H1 (cell line): ENCODE measurements around the gene BICD1. TPM values are rescaled to one million over a fixed set of nuclear protein-coding genes. Genes with fewer than 3 reads are reported as not detected.
A peak's percentile ranks its signal among the peaks of the same experiment; 100 is the strongest.
"Not testable (repeated sequence)": the region's sequence is repeated elsewhere in the genome, so short reads cannot be mapped to it uniquely, and the experiment has no call there.

ENCODE experiments used
- CTCF ChIA-PET: fragments of 300-600 bp; sonication (Branson Sonifier 250); formaldehyde crosslinking; loops from one replicate; lab custom pipeline; 2021; ENCODE audit not compliant: partially characterized antibody; lab: Charles Lee
- POLR2A ChIA-PET: fragments of 300-600 bp; sonication (Branson Sonifier 250); formaldehyde crosslinking; loops from one replicate; lab custom pipeline; 2021; ENCODE audit warnings: inconsistent platforms; ENCODE audit not compliant: partially characterized antibody; lab: Charles Lee
- DNase-seq, 2 experiments: peaks; one replicate each; pipeline versions ENCODE4 v3.0.0 to v3.0.0-alpha.2; 2010 to 2022; ENCODE audit warnings: low spot score in 2 of 2, low read depth in 1 of 2, mixed read lengths in 1 of 2
- FAIRE-seq: peaks from 2 replicates; lab custom pipeline; 2011; peaks lifted over from hg19 to GRCh38; lab: Jason Lieb, UNC
- H2AFZ ChIP-seq: 2 replicates; pipeline ENCODE4 v1.8.1; 2012; ENCODE audit warnings: low read length, inconsistent platforms
- H2AK5ac ChIP-seq: 2 replicates; pipeline ENCODE4 v1.6.1; 2013; ENCODE audit warnings: low read depth, low read length
- H2BK120ac ChIP-seq: replicated peaks from 2 replicates; pipeline ENCODE3; 2013; ENCODE audit warnings: low read depth, low read length, inconsistent platforms
- H2BK12ac ChIP-seq: 2 replicates; pipeline ENCODE4 v1.6.1; 2013; ENCODE audit warnings: low read depth, low read length
- H2BK15ac ChIP-seq: 2 replicates; pipeline ENCODE4 v1.6.1; 2013; ENCODE audit warnings: low read length
- H2BK20ac ChIP-seq: 2 replicates; pipeline ENCODE4 v1.6.1; 2013; ENCODE audit warnings: low read length
- H2BK5ac ChIP-seq: 2 replicates; pipeline ENCODE4 v1.6.1; 2013; ENCODE audit warnings: low read depth, low read length
- H3K14ac ChIP-seq: 2 replicates; pipeline ENCODE4 v1.6.1; 2013; ENCODE audit warnings: inconsistent platforms; ENCODE audit not compliant: insufficient read length
- H3K18ac ChIP-seq: 2 replicates; pipeline ENCODE4 v1.6.1; 2013; ENCODE audit warnings: low read length; ENCODE audit errors: extremely low read depth
- H3K23ac ChIP-seq: 2 replicates; pipeline ENCODE4 v1.6.1; 2013; ENCODE audit warnings: inconsistent platforms; ENCODE audit not compliant: insufficient read length
- H3K23me2 ChIP-seq: 2 replicates; pipeline ENCODE4 v1.6.1; 2013; ENCODE audit warnings: low read depth, low read length
- H3K27ac ChIP-seq: 2 replicates; pipeline ENCODE4 v1.6.1; 2011; ENCODE audit warnings: low read depth, low read length, inconsistent platforms
- H3K27me3 ChIP-seq, 4 experiments: replicated peaks in 1 of 4; 1 replicate in 1 of 4; 2 replicates in 3 of 4; pipeline versions ENCODE4 v1.6.1 to v1.8.1; 2011 to 2013; ENCODE audit warnings: low read length in 3 of 4, mild to moderate bottlenecking in 3 of 4, inconsistent platforms in 2 of 4, mixed read lengths in 2 of 4, moderate library complexity in 1 of 4; ENCODE audit not compliant: control insufficient read depth in 3 of 4, insufficient read depth in 3 of 4; ENCODE audit errors: extremely low read depth in 1 of 4
- H3K36me3 ChIP-seq, 4 experiments: 2 replicates each; pipeline versions ENCODE4 v1.6.1 to v1.8.1; 2011 to 2013; ENCODE audit warnings: mild to moderate bottlenecking in 4 of 4, low read length in 3 of 4, moderate library complexity in 2 of 4, control low read depth in 1 of 4, inconsistent platforms in 1 of 4; ENCODE audit not compliant: insufficient read depth in 4 of 4, control insufficient read depth in 2 of 4
- H3K4ac ChIP-seq: replicated peaks from 2 replicates; pipeline ENCODE3; 2013; ENCODE audit warnings: low read length, low read depth, mixed read lengths, inconsistent platforms; ENCODE audit not compliant: insufficient read length
- H3K4me1 ChIP-seq, 4 experiments: replicated peaks in 1 of 4; 1 replicate in 1 of 4; 2 replicates in 3 of 4; pipeline versions ENCODE4 v1.6.1 to v1.8.1; 2011 to 2013; ENCODE audit warnings: low read length in 3 of 4, inconsistent platforms in 2 of 4, mixed read lengths in 1 of 4; ENCODE audit not compliant: insufficient read depth in 4 of 4, control insufficient read depth in 3 of 4
- H3K4me2 ChIP-seq, 2 experiments: 2 replicates each; pipeline versions ENCODE4 v1.6.1 to v1.8.1; 2011 to 2013; ENCODE audit warnings: low read depth in 2 of 2, low read length in 2 of 2, control low read depth in 1 of 2, inconsistent platforms in 1 of 2, mild to moderate bottlenecking in 1 of 2; ENCODE audit not compliant: insufficient read depth in 1 of 2
- H3K4me3 ChIP-seq, 4 experiments: fragments of 200-600, 300-600 bp in 1 of 4; sonication (generic), shearing (Covaris generic), sonication (Bioruptor Twin) in 1 of 4; 2 replicates each; pipeline versions ENCODE4 v1.5.1 to v1.8.1; 2011 to 2016; ENCODE audit warnings: low read length in 4 of 4, low read depth in 3 of 4, control low read depth in 2 of 4, inconsistent platforms in 2 of 4, mild to moderate bottlenecking in 2 of 4, mixed read lengths in 1 of 4, moderate library complexity in 1 of 4; ENCODE audit not compliant: insufficient read depth in 2 of 4; ENCODE audit errors: extremely low read depth in 1 of 4
- H3K56ac ChIP-seq: replicated peaks from 2 replicates; pipeline ENCODE3; 2013; ENCODE audit warnings: low read depth, mild to moderate bottlenecking, mixed read lengths, low read length, inconsistent platforms; ENCODE audit not compliant: insufficient read length
- H3K79me1 ChIP-seq: 2 replicates; pipeline ENCODE4 v1.6.1; 2013; ENCODE audit warnings: low read depth, low read length, control low read depth
- H3K79me2 ChIP-seq, 2 experiments: 2 replicates each; pipeline versions ENCODE4 v1.6.1 to v1.8.1; 2012 to 2013; ENCODE audit warnings: low read length in 2 of 2, mild to moderate bottlenecking in 2 of 2, inconsistent platforms in 1 of 2; ENCODE audit not compliant: insufficient read depth in 2 of 2, control insufficient read depth in 1 of 2
- H3K9ac ChIP-seq, 4 experiments: replicated peaks in 1 of 4; 1 replicate in 1 of 4; 2 replicates in 3 of 4; pipeline versions ENCODE4 v1.6.1 to v1.8.1; 2011 to 2013; ENCODE audit warnings: low read depth in 3 of 4, low read length in 3 of 4, control low read depth in 2 of 4, mild to moderate bottlenecking in 2 of 4, moderate library complexity in 2 of 4, inconsistent platforms in 1 of 4; ENCODE audit errors: extremely low read depth in 1 of 4
- H3K9me3 ChIP-seq, 2 experiments: 2 replicates each; pipeline versions ENCODE4 v1.6.1 to v1.8.1; 2012 to 2013; ENCODE audit warnings: mild to moderate bottlenecking in 2 of 2, moderate library complexity in 2 of 2, control low read depth in 1 of 2, inconsistent platforms in 1 of 2, low read depth in 1 of 2, low read length in 1 of 2, mixed read lengths in 1 of 2; ENCODE audit not compliant: insufficient read depth in 2 of 2
- H4K20me1 ChIP-seq, 2 experiments: replicated peaks in 1 of 2; 2 replicates each; pipeline versions ENCODE3 to v1.8.1; 2011 to 2013; ENCODE audit warnings: inconsistent platforms in 2 of 2, low read length in 2 of 2, mild to moderate bottlenecking in 1 of 2; ENCODE audit not compliant: insufficient read depth in 2 of 2, control insufficient read depth in 1 of 2
- H4K5ac ChIP-seq: 2 replicates; pipeline ENCODE4 v1.6.1; 2013; ENCODE audit warnings: low read length, low read depth, mixed read lengths, inconsistent platforms; ENCODE audit not compliant: insufficient read length
- H4K8ac ChIP-seq: 2 replicates; pipeline ENCODE4 v1.8.0; 2013; ENCODE audit warnings: mild to moderate bottlenecking, moderate library complexity, low read length, inconsistent platforms; ENCODE audit not compliant: insufficient read depth; ENCODE audit errors: extremely low read depth
- H4K91ac ChIP-seq: replicated peaks from 2 replicates; pipeline ENCODE3; 2013; ENCODE audit warnings: low read length, mixed read lengths, inconsistent platforms; ENCODE audit not compliant: insufficient read length
- CHD2 ChIP-seq: IDR thresholded peaks from 2 replicates; pipeline ENCODE4 v1.6.1; 2012; ENCODE audit warnings: low read length, improper control_type of control experiment
- EZH2 ChIP-seq: fragments of 200-600 bp; sonication (generic); IDR thresholded peaks from 2 replicates; pipeline ENCODE4 v1.7.1; 2012; ENCODE audit warnings: low read depth, mild to moderate bottlenecking, moderate library complexity, low read length, inconsistent platforms; ENCODE audit not compliant: severe bottlenecking
- HDAC6 ChIP-seq: IDR thresholded peaks from one replicate; pipeline ENCODE4 v1.7.1; 2012; ENCODE audit warnings: low read depth, mild to moderate bottlenecking, inconsistent platforms, low read length, moderate library complexity
- YY1 ChIP-seq: IDR thresholded peaks from 2 replicates; pipeline ENCODE4 v1.6.1; 2011; ENCODE audit warnings: low read depth, mild to moderate bottlenecking, low read length
- WGBS, 2 experiments: shearing (Covaris generic) in 1 of 2; methylation state at CpG; one replicate each; pipeline versions ENCODE4 v1.1.6 to v1.1.7; 2013 to 2015; ENCODE audit warnings: low lambda C conversion rate in 2 of 2, mixed read lengths in 2 of 2, inconsistent platforms in 1 of 2, low coverage in 1 of 2, missing lambda C conversion rate in 1 of 2; ENCODE audit not compliant: insufficient replicate concordance in 2 of 2, insufficient coverage in 1 of 2, insufficient read length in 1 of 2; ENCODE audit errors: extremely low coverage in 1 of 2, missing lambda C conversion rate in 1 of 2; 5-methylcytosine and 5-hydroxymethylcytosine counted together
- polyA plus RNA-seq, 7 experiments: library from polyadenylated mRNA; depleted of rRNA in 3 of 7; stranded (reverse) in 5 of 7; unstranded in 2 of 7; fragments of >200 nt in 5 of 7; fragments of 200-250 nt in 2 of 7; gene quantifications; 1 replicate in 5 of 7; 2 replicates in 1 of 7; 4 replicates in 1 of 7; pipeline versions ENCODE4 v1.2.1 to v1.2.3, GENCODE V29; 2011 to 2013; ENCODE audit warnings: missing spikeins in 2 of 7, mixed read lengths in 2 of 7
- total RNA-seq: library from RNA; stranded (reverse); fragmentation: NEBNext Ultra II Directional; extraction: Animal tissue kit (Norgen Biotek cat#: 25700); gene quantifications from 2 replicates; pipeline ENCODE4 v1.2.1, GENCODE V29; 2021
- TF ChIP-seq, protein P1 (sequence below), 3 experiments: IDR thresholded peaks; 1 replicate in 2 of 3; 2 replicates in 1 of 3; pipeline versions ENCODE4 v1.5.1 to v1.6.1; 2011; ENCODE audit warnings: low read length in 3 of 3, mild to moderate bottlenecking in 3 of 3, inconsistent platforms in 2 of 3, low read depth in 1 of 3, moderate library complexity in 1 of 3; ENCODE audit not compliant: insufficient read depth in 1 of 3; ENCODE audit errors: control extremely low read depth in 1 of 3

BICD1 gene
- total and polyA plus RNA-seq, 2 of the 8 experiments (the other 6 are each of a cell fraction or from before 2014, with no cell fraction given), result 34.1 to 58.4 TPM

- TF ChIP-seq, protein P1, sequence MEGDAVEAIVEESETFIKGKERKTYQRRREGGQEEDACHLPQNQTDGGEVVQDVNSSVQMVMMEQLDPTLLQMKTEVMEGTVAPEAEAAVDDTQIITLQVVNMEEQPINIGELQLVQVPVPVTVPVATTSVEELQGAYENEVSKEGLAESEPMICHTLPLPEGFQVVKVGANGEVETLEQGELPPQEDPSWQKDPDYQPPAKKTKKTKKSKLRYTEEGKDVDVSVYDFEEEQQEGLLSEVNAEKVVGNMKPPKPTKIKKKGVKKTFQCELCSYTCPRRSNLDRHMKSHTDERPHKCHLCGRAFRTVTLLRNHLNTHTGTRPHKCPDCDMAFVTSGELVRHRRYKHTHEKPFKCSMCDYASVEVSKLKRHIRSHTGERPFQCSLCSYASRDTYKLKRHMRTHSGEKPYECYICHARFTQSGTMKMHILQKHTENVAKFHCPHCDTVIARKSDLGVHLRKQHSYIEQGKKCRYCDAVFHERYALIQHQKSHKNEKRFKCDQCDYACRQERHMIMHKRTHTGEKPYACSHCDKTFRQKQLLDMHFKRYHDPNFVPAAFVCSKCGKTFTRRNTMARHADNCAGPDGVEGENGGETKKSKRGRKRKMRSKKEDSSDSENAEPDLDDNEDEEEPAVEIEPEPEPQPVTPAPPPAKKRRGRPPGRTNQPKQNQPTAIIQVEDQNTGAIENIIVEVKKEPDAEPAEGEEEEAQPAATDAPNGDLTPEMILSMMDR (IDR thresholded peaks at IDR 0.05; ENCODE audit: control extremely low read depth in 1 of 3, insufficient read depth in 1 of 3, low read depth in 1 of 3, low read length in 3 of 3), result no peak
- TF ChIP-seq HDAC6, result no peak
- no peak for TF ChIP-seq CHD2
- TF ChIP-seq YY1, result no peak
- TF ChIP-seq EZH2, result no peak
These were observed 168.0 kb downstream of the BICD1 start (continued) for GRCh38 chr12:32274665-32275064.

DNA sequence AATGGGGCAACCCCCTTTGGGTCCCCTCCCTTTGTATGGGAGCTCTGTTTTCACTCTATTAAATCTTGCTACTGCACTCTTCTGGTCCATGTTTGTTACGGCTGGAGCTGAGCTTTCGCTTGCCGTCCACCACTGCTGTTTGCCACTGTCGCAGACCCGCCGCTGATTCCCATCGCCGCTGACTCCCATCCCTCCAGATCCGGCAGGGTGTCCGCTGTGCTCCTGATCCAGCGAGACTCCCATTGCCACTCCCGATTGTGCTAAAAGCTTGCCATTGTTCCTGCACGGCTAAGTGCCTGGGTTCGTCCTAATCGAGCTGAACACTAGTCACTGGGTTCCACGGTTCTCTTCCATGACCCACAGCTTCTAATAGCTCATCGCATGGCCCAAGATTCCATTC is 168.9 kb downstream of the BICD1 start:
- H3K9me3 ChIP-seq, H3K27me3 ChIP-seq, H3K79me2 ChIP-seq, H4K8ac ChIP-seq, H3K18ac ChIP-seq, H4K91ac ChIP-seq, H3K79me1 ChIP-seq, H2BK5ac ChIP-seq, H2BK15ac ChIP-seq, H3K4ac ChIP-seq, H3K27ac ChIP-seq, H2AK5ac ChIP-seq, H3K4me2 ChIP-seq, H2BK20ac ChIP-seq, H3K36me3 ChIP-seq, FAIRE-seq, H4K20me1 ChIP-seq, H2BK12ac ChIP-seq, H3K14ac ChIP-seq, H3K4me3 ChIP-seq, H3K9ac ChIP-seq, H4K5ac ChIP-seq, H2AFZ ChIP-seq, H2BK120ac ChIP-seq, H3K56ac ChIP-seq, H3K23me2 ChIP-seq, H3K23ac ChIP-seq: not testable (repeated sequence)
- WGBS, 2 experiments, result 92% methylated on average over 17 of the region's 17 CpGs; no CpG with 5 or more reads in 1 of the 2 experiments
- peak in 1 of 2 experiments; percentile 37 for DNase-seq
- ChIA-PET CTCF (interaction anchor here (0.7 to 1.5 kb wide), 4 partner anchors 14 to 35 kb away, joined by 3 to 6 read pairs (median 4); no protein-coding TSS in a partner anchor), POLR2A (interaction anchor here (0.6 kb wide), 1 partner anchor 68 kb away, joined by 3 read pairs; no protein-coding TSS in a partner anchor)
- peaks cover 0 to 13% (median 1%) of the 10 kb centered on the region in 4 experiments; a peak in 3 of 7 replicates for H3K4me1 ChIP-seq
